ENCODE results near the gene BCAS3.
"Not testable (repeated sequence)": the region's sequence is repeated elsewhere in the genome, so short reads cannot be mapped to it uniquely, and the experiment has no call there.

BCAS3 gene

GRCh38 chr17:61436273-61436672, 758.6 kb downstream of the BCAS3 start:
- Histone ChIP-seq H3K4me3 (ENCODE audit: control insufficient read depth in 1 of 7, extremely low read depth in 1 of 7, insufficient read depth in 4 of 7, low read depth in 2 of 7, low read length in 6 of 7) (no peak overlapping the region), H3K36me3 (ENCODE audit: control insufficient read depth in 4 of 4, insufficient read depth in 4 of 4, low read length in 3 of 4) (no peaks in the 10 kb centered on the region), H3K9me3 (ENCODE audit: control extremely low read depth in 1 of 5, control insufficient read depth in 4 of 5, insufficient read depth in 2 of 5, low read depth in 1 of 5, low read length in 4 of 5) (peaks cover 3 to 26% (median 13%) of the 10 kb centered on the region in 5 experiments), H3K27me3 (replicated peaks in 2 of 5; ENCODE audit: control insufficient read depth in 4 of 5, insufficient read depth in 5 of 5, low read length in 4 of 5) (peaks cover 0 to 29% (median 8%) of the 10 kb centered on the region in 5 experiments), H3K4me1 (ENCODE audit: control extremely low read depth in 1 of 4, control insufficient read depth in 4 of 4, insufficient read depth in 4 of 4, low read length in 3 of 4) (no peaks in the 10 kb centered on the region), H3K27ac (ENCODE audit: insufficient read depth in 1 of 2, low read depth in 1 of 2, low read length in 2 of 2, poor library complexity in 1 of 2, severe bottlenecking in 2 of 2) (no peak overlapping the region)
- no peak for DNase-seq
- POLR2A ChIA-PET: no interaction called here
- CTCF ChIA-PET: no interaction called here

- DNase-seq: no peak
- POLR2A ChIA-PET: interaction anchor here (0.6 kb wide), 1 partner anchor 432 kb away, joined by 3 read pairs; no protein-coding TSS in a partner anchor
- no peak overlapping the region for H3K4me3 ChIP-seq (ENCODE audit: control insufficient read depth in 1 of 7, extremely low read depth in 1 of 7, insufficient read depth in 4 of 7, low read depth in 2 of 7, low read length in 6 of 7)
- H3K36me3 ChIP-seq (ENCODE audit: control insufficient read depth in 4 of 4, insufficient read depth in 4 of 4, low read length in 3 of 4): no peaks in the 10 kb centered on the region
- CTCF ChIA-PET: interaction anchor here (0.9 kb wide), 1 partner anchor 47 kb away, joined by 3 read pairs; no protein-coding TSS in a partner anchor
- peaks cover 3 to 26% (median 13%) of the 10 kb centered on the region in 5 experiments for H3K9me3 ChIP-seq (ENCODE audit: control extremely low read depth in 1 of 5, control insufficient read depth in 4 of 5, insufficient read depth in 2 of 5, low read depth in 1 of 5, low read length in 4 of 5)
- H3K27ac ChIP-seq (ENCODE audit: insufficient read depth in 1 of 2, low read depth in 1 of 2, low read length in 2 of 2, poor library complexity in 1 of 2, severe bottlenecking in 2 of 2): no peak overlapping the region
- peaks cover 0 to 33% (median 8%) of the 10 kb centered on the region in 5 experiments for H3K27me3 ChIP-seq (replicated peaks in 2 of 5; ENCODE audit: control insufficient read depth in 4 of 5, insufficient read depth in 5 of 5, low read length in 4 of 5)
- no peaks in the 10 kb centered on the region for H3K4me1 ChIP-seq (ENCODE audit: control extremely low read depth in 1 of 4, control insufficient read depth in 4 of 4, insufficient read depth in 4 of 4, low read length in 3 of 4)
Observed at GRCh38 chr17:61436995-61437704, 759.5 kb downstream of the BCAS3 start.

GRCh38 chr17:61440697-61441096, 763.0 kb downstream of the BCAS3 start:
- H3K27ac ChIP-seq (ENCODE audit: insufficient read depth in 1 of 2, low read depth in 1 of 2, low read length in 2 of 2, poor library complexity in 1 of 2, severe bottlenecking in 2 of 2): no peak overlapping the region
- ChIA-PET POLR2A (no interaction called here), CTCF (interaction anchor here (1.4 kb wide), 1 partner anchor 9 kb away, joined by 4 read pairs; no protein-coding TSS in a partner anchor)
- H3K4me1 ChIP-seq (ENCODE audit: control extremely low read depth in 1 of 4, control insufficient read depth in 4 of 4, insufficient read depth in 4 of 4, low read length in 3 of 4): no peaks in the 10 kb centered on the region
- H3K36me3 ChIP-seq (ENCODE audit: control insufficient read depth in 4 of 4, insufficient read depth in 4 of 4, low read length in 3 of 4): no peaks in the 10 kb centered on the region
- no peak overlapping the region for H3K4me3 ChIP-seq (ENCODE audit: control insufficient read depth in 1 of 7, extremely low read depth in 1 of 7, insufficient read depth in 4 of 7, low read depth in 2 of 7, low read length in 6 of 7)
- H3K9me3 ChIP-seq (ENCODE audit: control extremely low read depth in 1 of 5, control insufficient read depth in 4 of 5, insufficient read depth in 2 of 5, low read depth in 1 of 5, low read length in 4 of 5): peaks cover 3 to 23% (median 9%) of the 10 kb centered on the region in 5 experiments
- peaks cover 6 to 57% (median 12%) of the 10 kb centered on the region in 5 experiments for H3K27me3 ChIP-seq (replicated peaks in 2 of 5; ENCODE audit: control insufficient read depth in 4 of 5, insufficient read depth in 5 of 5, low read length in 4 of 5)
- no peak for DNase-seq

GRCh38 chr17:61441507-61441906, 763.9 kb downstream of the BCAS3 start:
- POLR2A ChIA-PET; DNase-seq; H3K4me3 ChIP-seq (ENCODE audit: control insufficient read depth in 1 of 7, extremely low read depth in 1 of 7, insufficient read depth in 4 of 7, low read depth in 2 of 7, low read length in 6 of 7); H3K4me1 ChIP-seq (ENCODE audit: control extremely low read depth in 1 of 4, control insufficient read depth in 4 of 4, insufficient read depth in 4 of 4, low read length in 3 of 4); H3K27ac ChIP-seq (ENCODE audit: insufficient read depth in 1 of 2, low read depth in 1 of 2, low read length in 2 of 2, poor library complexity in 1 of 2, severe bottlenecking in 2 of 2); CTCF ChIA-PET; H3K36me3 ChIP-seq (ENCODE audit: control insufficient read depth in 4 of 4, insufficient read depth in 4 of 4, low read length in 3 of 4): not testable (repeated sequence)
- 97% methylated on average over 5 of the region's 6 CpGs for WGBS (ENCODE audit: insufficient coverage)
- Histone ChIP-seq H3K9me3 (ENCODE audit: control extremely low read depth in 1 of 5, control insufficient read depth in 4 of 5, insufficient read depth in 2 of 5, low read depth in 1 of 5, low read length in 4 of 5) (peaks cover 3 to 19% (median 6%) of the 10 kb centered on the region in 5 experiments), H3K27me3 (replicated peaks in 2 of 5; ENCODE audit: control insufficient read depth in 4 of 5, insufficient read depth in 5 of 5, low read length in 4 of 5) (peaks cover 10 to 61% (median 13%) of the 10 kb centered on the region in 5 experiments)

GRCh38 chr17:61442136-61442775, 764.6 kb downstream of the BCAS3 start:
- CTCF ChIA-PET: no interaction called here
- Histone ChIP-seq H3K4me3 (ENCODE audit: control insufficient read depth in 1 of 7, extremely low read depth in 1 of 7, insufficient read depth in 4 of 7, low read depth in 2 of 7, low read length in 6 of 7) (no peak overlapping the region), H3K27me3 (replicated peaks in 2 of 5; ENCODE audit: control insufficient read depth in 4 of 5, insufficient read depth in 5 of 5, low read length in 4 of 5) (peaks cover 12 to 66% (median 18%) of the 10 kb centered on the region in 5 experiments), H3K36me3 (ENCODE audit: control insufficient read depth in 4 of 4, insufficient read depth in 4 of 4, low read length in 3 of 4) (no peaks in the 10 kb centered on the region), H3K4me1 (ENCODE audit: control extremely low read depth in 1 of 4, control insufficient read depth in 4 of 4, insufficient read depth in 4 of 4, low read length in 3 of 4) (no peaks in the 10 kb centered on the region), H3K27ac (ENCODE audit: insufficient read depth in 1 of 2, low read depth in 1 of 2, low read length in 2 of 2, poor library complexity in 1 of 2, severe bottlenecking in 2 of 2) (no peak overlapping the region), H3K9me3 (ENCODE audit: control extremely low read depth in 1 of 5, control insufficient read depth in 4 of 5, insufficient read depth in 2 of 5, low read depth in 1 of 5, low read length in 4 of 5) (peaks cover under 1 to 17% (median 6%) of the 10 kb centered on the region in 5 experiments)
- POLR2A ChIA-PET: no interaction called here
- 92% methylated on average over 3 of the region's 4 CpGs for WGBS (ENCODE audit: insufficient coverage)
- no peak for DNase-seq

All from common myeloid progenitor, CD34-positive (primary cell).